ENCODE measurements around the gene PDE8B. TPM values are rescaled to one million over a fixed set of nuclear protein-coding genes. Genes with fewer than 3 reads are reported as not detected.

PDE8B gene
- total RNA-seq, 1 experiment from 2014 or later = 0.07 TPM

DNA sequence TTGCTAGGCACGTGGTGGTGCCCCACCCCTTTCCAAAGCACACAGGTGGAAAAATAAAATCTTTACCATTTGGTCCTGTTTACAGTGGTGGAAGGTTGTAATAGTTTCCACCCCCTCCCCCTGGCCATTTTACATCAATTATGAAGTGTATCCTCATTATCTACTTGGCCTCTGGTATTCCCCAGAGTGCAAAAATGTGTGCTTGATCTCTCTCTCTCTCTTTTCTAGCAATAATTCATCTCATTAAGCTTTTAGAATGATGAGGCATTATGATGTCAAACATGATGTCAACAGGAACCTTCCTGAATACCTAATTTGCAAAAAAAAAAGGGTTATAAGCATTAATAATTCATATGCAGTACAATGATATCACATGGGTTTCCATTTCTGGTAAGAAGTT lies 3.1 kb downstream of the PDE8B start:
- Mint-ChIP-seq H3K9me3 (peaks cover 0 to 2% of the 10 kb centered on the region in 2 experiments; a peak in 1 of 5 replicates), H3K4me3 (no peak overlapping the region), H3K4me1 (peaks cover 11 to 14% of the 10 kb centered on the region in 2 experiments), H3K36me3 (ENCODE audit: insufficient read depth in 1 of 3, low read depth in 3 of 3) (peaks cover 0 to 2% (median 0%) of the 10 kb centered on the region in 3 experiments; a peak in 1 of 7 replicates), H3K27ac (no peak overlapping the region), H3K27me3 (ENCODE audit: low read depth) (peaks cover 75% of the 10 kb centered on the region)
- Histone ChIP-seq H2BK15ac (ENCODE audit: low read depth, low read length) (no peak overlapping the region), H3K23me2 (ENCODE audit: insufficient read length, low read depth, low read length, poor library complexity, severe bottlenecking) (peaks cover 10% of the 10 kb centered on the region), H2BK12ac (ENCODE audit: insufficient read length, low read depth, low read length) (no peak overlapping the region), H2BK20ac (ENCODE audit: low read depth, low read length, poor library complexity, severe bottlenecking) (no peak overlapping the region), H3K56ac (ENCODE audit: insufficient read length, low read depth, low read length) (no peak overlapping the region), H3T11ph (ENCODE audit: low read length) (no peak overlapping the region), H3K9ac (ENCODE audit: extremely low read depth, insufficient read length, low read length) (no peak overlapping the region), H3K79me1 (ENCODE audit: insufficient read depth, low read depth, low read length, poor library complexity, severe bottlenecking) (no peaks in the 10 kb centered on the region), H3K4me2 (ENCODE audit: insufficient read depth, insufficient read length, low read length) (no peak overlapping the region), H3K4me1 (ENCODE audit: insufficient read depth, low read length) (no peaks in the 10 kb centered on the region), H2BK5ac (ENCODE audit: insufficient read length, low read length) (no peak overlapping the region), H3K79me2 (ENCODE audit: insufficient read depth, low read length) (no peaks in the 10 kb centered on the region), H3K14ac (ENCODE audit: insufficient read depth, low read length) (no peak overlapping the region), H3K4ac (ENCODE audit: low read depth, low read length) (no peak overlapping the region), H3K9me3 (ENCODE audit: control insufficient read depth, low read depth, low read length) (no peaks in the 10 kb centered on the region), H3K18ac (ENCODE audit: insufficient read length, low read depth, low read length) (no peak overlapping the region), H3K27ac (ENCODE audit: insufficient read length, low read depth, low read length) (no peak overlapping the region), H2BK120ac (ENCODE audit: low read depth, low read length, poor library complexity, severe bottlenecking) (no peak overlapping the region), H4K91ac (ENCODE audit: insufficient read length, low read depth, low read length) (no peak overlapping the region), H2AFZ (ENCODE audit: low read length) (no peak overlapping the region), H3K27me3 (ENCODE audit: insufficient read depth, low read length) (peaks cover 29% of the 10 kb centered on the region), H4K5ac (ENCODE audit: insufficient read length, low read depth, low read length) (no peak overlapping the region), H2AK5ac (ENCODE audit: insufficient read length, low read length) (no peak overlapping the region), H3K23ac (ENCODE audit: insufficient read length, low read depth, low read length) (no peak overlapping the region), H4K8ac (replicated peaks; ENCODE audit: insufficient read length, low read depth, low read length) (no peak overlapping the region), H4K20me1 (ENCODE audit: control insufficient read depth, insufficient read depth, insufficient read length) (no peaks in the 10 kb centered on the region)
- TF ChIP-seq, protein P1, sequence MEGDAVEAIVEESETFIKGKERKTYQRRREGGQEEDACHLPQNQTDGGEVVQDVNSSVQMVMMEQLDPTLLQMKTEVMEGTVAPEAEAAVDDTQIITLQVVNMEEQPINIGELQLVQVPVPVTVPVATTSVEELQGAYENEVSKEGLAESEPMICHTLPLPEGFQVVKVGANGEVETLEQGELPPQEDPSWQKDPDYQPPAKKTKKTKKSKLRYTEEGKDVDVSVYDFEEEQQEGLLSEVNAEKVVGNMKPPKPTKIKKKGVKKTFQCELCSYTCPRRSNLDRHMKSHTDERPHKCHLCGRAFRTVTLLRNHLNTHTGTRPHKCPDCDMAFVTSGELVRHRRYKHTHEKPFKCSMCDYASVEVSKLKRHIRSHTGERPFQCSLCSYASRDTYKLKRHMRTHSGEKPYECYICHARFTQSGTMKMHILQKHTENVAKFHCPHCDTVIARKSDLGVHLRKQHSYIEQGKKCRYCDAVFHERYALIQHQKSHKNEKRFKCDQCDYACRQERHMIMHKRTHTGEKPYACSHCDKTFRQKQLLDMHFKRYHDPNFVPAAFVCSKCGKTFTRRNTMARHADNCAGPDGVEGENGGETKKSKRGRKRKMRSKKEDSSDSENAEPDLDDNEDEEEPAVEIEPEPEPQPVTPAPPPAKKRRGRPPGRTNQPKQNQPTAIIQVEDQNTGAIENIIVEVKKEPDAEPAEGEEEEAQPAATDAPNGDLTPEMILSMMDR (conservative IDR thresholded peaks at IDR 0.05) = no peak
- WGBS (ENCODE audit: extremely low coverage, insufficient read length, low lambda C conversion rate) = no CpG with 5 or more reads among the region's 1 CpG
- DNase-seq = no peak
